Hepatocyte (in vitro differentiated cells): ENCODE data around the gene PM20D2. TPM values are rescaled to one million over a fixed set of nuclear protein-coding genes. Genes with fewer than 3 reads are reported as not detected.

Experiments used
- DNase-seq: peaks from one replicate; pipeline ENCODE4 v3.0.0-alpha.2; 2016; ENCODE audit warnings: low spot score
- H2AFZ ChIP-seq: fragments of 200-600 bp; sonication (generic); 2 replicates; pipeline ENCODE4 v1.6.0; 2016; ENCODE audit warnings: antibody characterized with exemption, mild to moderate bottlenecking
- H3K27ac ChIP-seq: fragments of 200-600 bp; sonication (generic); 2 replicates; pipeline ENCODE4 v1.5.1; 2016; ENCODE audit warnings: mild to moderate bottlenecking
- H3K27me3 ChIP-seq: fragments of 200-600 bp; sonication (generic); 2 replicates; pipeline ENCODE4 v1.6.1; 2016
- H3K36me3 ChIP-seq: fragments of 200-600 bp; sonication (generic); replicated peaks from 2 replicates; pipeline ENCODE4 v1.5.1; 2016; ENCODE audit warnings: low read depth; ENCODE audit not compliant: insufficient read depth
- H3K4me1 ChIP-seq: fragments of 200-600 bp; sonication (generic); 2 replicates; pipeline ENCODE4 v1.5.1; 2016; ENCODE audit warnings: mild to moderate bottlenecking, moderate library complexity; ENCODE audit not compliant: insufficient read depth
- H3K4me2 ChIP-seq: fragments of 200-600 bp; sonication (generic); 2 replicates; pipeline ENCODE4 v1.6.0; 2016
- H3K4me3 ChIP-seq: fragments of 200-600 bp; sonication (generic); 2 replicates; pipeline ENCODE4 v1.5.1; 2016; ENCODE audit warnings: mild to moderate bottlenecking
- H3K79me2 ChIP-seq: fragments of 200-600 bp; sonication (generic); 2 replicates; pipeline ENCODE4 v1.6.0; 2017; ENCODE audit warnings: mild to moderate bottlenecking
- H3K9me2 ChIP-seq: fragments of 200-600 bp; sonication (generic); replicated peaks from 2 replicates; pipeline ENCODE4 v1.6.0; 2017; ENCODE audit warnings: mild to moderate bottlenecking; ENCODE audit not compliant: insufficient read depth
- H3K9me3 ChIP-seq: fragments of 200-600 bp; sonication (generic); 2 replicates; pipeline ENCODE4 v1.5.1; 2016; ENCODE audit warnings: low read depth, mild to moderate bottlenecking
- H4K20me1 ChIP-seq: fragments of 200-600 bp; sonication (generic); 2 replicates; pipeline ENCODE4 v1.6.0; 2016; ENCODE audit warnings: mild to moderate bottlenecking; ENCODE audit not compliant: insufficient read depth, poor library complexity, severe bottlenecking
- CTCF ChIP-seq: fragments of 200-600 bp; sonication (generic); IDR thresholded peaks from 2 replicates; pipeline ENCODE4 v1.5.1; 2016; ENCODE audit warnings: antibody characterized with exemption, mild to moderate bottlenecking; ENCODE audit not compliant: poor library complexity
- EZH2 ChIP-seq: fragments of 200-600 bp; sonication (generic); IDR thresholded peaks from 2 replicates; pipeline ENCODE4 v1.6.1; 2016; ENCODE audit warnings: antibody characterized with exemption, mild to moderate bottlenecking, borderline replicate concordance
- EZH2phosphoT487 ChIP-seq: fragments of 200-600 bp; sonication (generic); IDR thresholded peaks from one replicate; pipeline ENCODE4 v1.6.1; 2018; ENCODE audit warnings: antibody characterized with exemption, mild to moderate bottlenecking, low read depth, moderate library complexity; ENCODE audit not compliant: unreplicated experiment, severe bottlenecking
- WGBS: methylation state at CpG from one replicate; pipeline ENCODE4 v1.1.6; 2016; ENCODE audit warnings: low lambda C conversion rate; ENCODE audit errors: missing lambda C conversion rate; 5-methylcytosine and 5-hydroxymethylcytosine counted together
- polyA plus RNA-seq: library from polyadenylated mRNA; unstranded; fragments of >200 nt; fragmentation: Nextera tagmentation; extraction: Ambion mirVana; gene quantifications from 2 replicates; pipeline ENCODE4 v1.2.1, GENCODE V29; 2016
- total RNA-seq: library from RNA; depleted of rRNA; stranded (reverse); fragments of >200 nt; gene quantifications from 2 replicates; pipeline ENCODE4 v1.2.3, GENCODE V29; 2014

PM20D2 gene
- total and polyA plus RNA-seq, 2 experiments from 2014 or later, result 9.5 to 25.3 TPM

GRCh38 chr6:89208551-89208950 is 62.7 kb downstream of the PM20D2 start:
- H3K36me3 ChIP-seq, result no peaks in the 10 kb centered on the region
- no peaks in the 10 kb centered on the region for H3K79me2 ChIP-seq
- H4K20me1 ChIP-seq, result no peaks in the 10 kb centered on the region
- no peak overlapping the region for H3K4me2 ChIP-seq
- no peak for DNase-seq
- TF ChIP-seq EZH2phosphoT487, result no peak
- TF ChIP-seq CTCF, result no peak
- no peak for TF ChIP-seq EZH2
- 88% methylated on average over 4 of the region's 4 CpGs for WGBS
- H3K27ac ChIP-seq, result no peak overlapping the region
- no peaks in the 10 kb centered on the region for H3K9me2 ChIP-seq
- no peaks in the 10 kb centered on the region for H3K9me3 ChIP-seq
- H3K4me1 ChIP-seq, result no peaks in the 10 kb centered on the region
- H2AFZ ChIP-seq, result no peak overlapping the region
- no peaks in the 10 kb centered on the region for H3K27me3 ChIP-seq
- no peak overlapping the region for H3K4me3 ChIP-seq

GRCh38 chr6:89209457-89209856 is 63.6 kb downstream of the PM20D2 start:
- Histone ChIP-seq H3K36me3 (no peaks in the 10 kb centered on the region), H3K9me3 (no peaks in the 10 kb centered on the region), H3K4me1 (no peaks in the 10 kb centered on the region), H3K79me2 (no peaks in the 10 kb centered on the region), H3K4me2 (no peak overlapping the region), H3K9me2 (no peaks in the 10 kb centered on the region), H2AFZ (no peak overlapping the region), H3K27ac (no peak overlapping the region), H4K20me1 (no peaks in the 10 kb centered on the region), H3K4me3 (no peak overlapping the region), H3K27me3 (no peaks in the 10 kb centered on the region)
- 91% methylated on average over 6 of the region's 6 CpGs for WGBS
- TF ChIP-seq EZH2phosphoT487 (no peak), CTCF (no peak), EZH2 (no peak)
- DNase-seq, result no peak

DNA sequence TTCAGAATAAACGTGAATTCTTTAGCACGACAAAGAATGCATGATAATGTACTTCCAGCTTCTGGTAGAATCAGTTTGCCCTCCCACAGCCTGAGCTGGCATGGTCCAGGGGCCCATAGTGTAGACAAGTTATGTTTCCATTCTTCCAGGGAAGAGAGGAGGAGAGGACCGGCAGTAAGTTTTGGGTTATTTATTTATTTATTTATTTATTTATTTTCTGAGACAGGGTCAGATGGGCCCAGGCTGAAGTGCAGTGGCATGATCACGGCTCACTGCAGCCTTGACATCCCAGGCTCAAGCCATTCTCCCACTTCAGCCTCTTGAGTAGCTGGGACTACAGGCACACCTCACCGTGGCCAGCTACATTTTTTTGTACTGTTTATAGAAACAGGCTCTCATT is 66.6 kb downstream of the PM20D2 start:
- no peak for DNase-seq
- no peak overlapping the region for H3K4me2 ChIP-seq
- H2AFZ ChIP-seq, result no peak overlapping the region
- no peak overlapping the region for H3K27ac ChIP-seq
- no peaks in the 10 kb centered on the region for H4K20me1 ChIP-seq
- H3K27me3 ChIP-seq, result no peaks in the 10 kb centered on the region
- no peaks in the 10 kb centered on the region for H3K9me2 ChIP-seq
- H3K79me2 ChIP-seq, result no peaks in the 10 kb centered on the region
- no peaks in the 10 kb centered on the region for H3K36me3 ChIP-seq
- no peaks in the 10 kb centered on the region for H3K4me1 ChIP-seq
- WGBS, result 54% methylated on average over 5 of the region's 5 CpGs
- no peak overlapping the region for H3K4me3 ChIP-seq
- TF ChIP-seq EZH2 (no peak), EZH2phosphoT487 (no peak), CTCF (no peak)
- no peaks in the 10 kb centered on the region for H3K9me3 ChIP-seq

- H3K36me3 ChIP-seq, result no peaks in the 10 kb centered on the region
- no peak for DNase-seq
- TF ChIP-seq EZH2 (no peak), EZH2phosphoT487 (no peak), CTCF (no peak)
- H3K27me3 ChIP-seq, result no peaks in the 10 kb centered on the region
- H3K4me1 ChIP-seq, result no peaks in the 10 kb centered on the region
- H3K79me2 ChIP-seq, result no peaks in the 10 kb centered on the region
- H3K9me2 ChIP-seq, result no peaks in the 10 kb centered on the region
- no peak overlapping the region for H3K27ac ChIP-seq
- no peak overlapping the region for H3K4me2 ChIP-seq
- no peak overlapping the region for H3K4me3 ChIP-seq
- no peaks in the 10 kb centered on the region for H3K9me3 ChIP-seq
- H4K20me1 ChIP-seq, result no peaks in the 10 kb centered on the region
- H2AFZ ChIP-seq, result no peak overlapping the region
Measured at GRCh38 chr6:89214197-89214596, 68.3 kb downstream of the PM20D2 start.
